Thoracic aorta (tissue), 2 donors: Measurements from ENCODE around the gene PRSS53. TPM values are rescaled to one million over a fixed set of nuclear protein-coding genes. Genes with fewer than 3 reads are reported as not detected.
"Not testable (repeated sequence)": the region's sequence is repeated elsewhere in the genome, so short reads cannot be mapped to it uniquely, and the experiment has no call there.

Experiments used
- ATAC-seq: fragments of 150-250 bp; one replicate; pipeline ENCODE4 v1.8.0; 2017; ENCODE audit warnings: low read depth; ENCODE audit not compliant: insufficient number of reproducible peaks, low FRiP score
- DNase-seq: peaks from one replicate; pipeline ENCODE4 v3.0.0-alpha.2; 2020; ENCODE audit warnings: low spot score
- H3K27ac ChIP-seq, 2 donors: fragments of 200-600 bp; sonication (generic); 1 replicate in 1 of 2; 2 replicates in 1 of 2; pipeline ENCODE4 v1.5.1; 2016; ENCODE audit warnings: mild to moderate bottlenecking in 2 of 2, moderate library complexity in 2 of 2
- H3K27me3 ChIP-seq: fragments of 200-600 bp; sonication (generic); replicated peaks from 2 replicates; pipeline ENCODE4 v1.6.0; 2016; ENCODE audit warnings: mild to moderate bottlenecking; ENCODE audit not compliant: insufficient read depth
- H3K36me3 ChIP-seq: fragments of 200-600 bp; sonication (generic); one replicate; pipeline ENCODE4 v1.5.1; 2016
- H3K4me1 ChIP-seq, 2 donors: fragments of 200-600 bp; sonication (generic); 1 replicate in 1 of 2; 2 replicates in 1 of 2; pipeline versions ENCODE4 v1.5.1 to v1.6.0; 2016; ENCODE audit warnings: low read depth in 2 of 2, mild to moderate bottlenecking in 1 of 2; ENCODE audit not compliant: control insufficient read depth in 1 of 2
- H3K4me3 ChIP-seq: fragments of 200-600 bp; sonication (generic); 2 replicates; pipeline ENCODE4 v1.5.1; 2016; ENCODE audit warnings: mild to moderate bottlenecking
- H3K9me3 ChIP-seq: fragments of 200-600 bp; sonication (generic); 2 replicates; pipeline ENCODE4 v1.5.1; 2016
- CTCF ChIP-seq: fragments of 200-600 bp; sonication (generic); IDR thresholded peaks from one replicate; pipeline ENCODE4 v1.5.1; 2019; ENCODE audit warnings: antibody characterized with exemption
- total RNA-seq, 2 donors: library from RNA; depleted of rRNA; stranded (reverse); fragments of >200 nt; gene quantifications; one replicate each; pipeline versions ENCODE4 v1.1.0 to v1.2.3, GENCODE V29; 2016

Gene PRSS53
- total RNA-seq, 2 donors from 2014 or later: 10.6 to 13.7 TPM

- Histone ChIP-seq H3K27me3 (no peaks in the 10 kb centered on the region), H3K27ac (no peak overlapping the region), H3K4me3 (no peak overlapping the region), H3K4me1 (peaks cover 13 to 17% of the 10 kb centered on the region in 2 donors), H3K9me3 (no peaks in the 10 kb centered on the region), H3K36me3 (peaks cover 23% of the 10 kb centered on the region)
- DNase-seq (no peak), ATAC-seq (no peak)
- no peak for TF ChIP-seq CTCF
These were observed 18.0 kb upstream of the PRSS53 start for GRCh38 chr16:31106509-31107464.

GRCh38 chr16:31105677-31106213 is 17.0 kb upstream of the PRSS53 start:
- ATAC-seq: peak; percentile 72
- H3K9me3 ChIP-seq: no peaks in the 10 kb centered on the region
- H3K27me3 ChIP-seq: no peaks in the 10 kb centered on the region
- peak overlapping the region in 1 of 2 donors; percentile 47 for H3K27ac ChIP-seq
- peaks cover 12% of the 10 kb centered on the region for H3K36me3 ChIP-seq
- DNase-seq: peak; percentile 53
- peak overlapping the region; percentile 67 for H3K4me3 ChIP-seq
- TF ChIP-seq CTCF: peak; percentile 84
- peaks cover 13 to 17% of the 10 kb centered on the region in 2 donors for H3K4me1 ChIP-seq

GRCh38 chr16:31100876-31101641 is 12.3 kb upstream of the PRSS53 start:
- not testable (repeated sequence) for H3K36me3 ChIP-seq, ATAC-seq, H3K4me3 ChIP-seq, H3K4me1 ChIP-seq, H3K27ac ChIP-seq, H3K9me3 ChIP-seq, H3K27me3 ChIP-seq, DNase-seq

- no peak for DNase-seq
- no peak overlapping the region for H3K4me3 ChIP-seq
- no peaks in the 10 kb centered on the region for H3K27me3 ChIP-seq
- H3K4me1 ChIP-seq: peaks cover 0 to 3% of the 10 kb centered on the region in 2 donors
- no peak overlapping the region for H3K27ac ChIP-seq
- H3K9me3 ChIP-seq: no peaks in the 10 kb centered on the region
- H3K36me3 ChIP-seq: no peaks in the 10 kb centered on the region
- no peak for TF ChIP-seq CTCF
- ATAC-seq: no peak
These were observed 11.3 kb upstream of the PRSS53 start for GRCh38 chr16:31099860-31100638.

GRCh38 chr16:31094424-31095120 is 5.8 kb upstream of the PRSS53 start, which contains the start of gene VKORC1:
Gene VKORC1, minus strand, starts transcription at chr16:31094797. Its CDS starts 68 bp downstream, at chr16:31094729.
- Histone ChIP-seq H3K9me3 (no peaks in the 10 kb centered on the region), H3K36me3 (peaks cover 11% of the 10 kb centered on the region), H3K27me3 (no peaks in the 10 kb centered on the region), H3K27ac (peak within 1 kb of the TSS; percentile 67 to 76), H3K4me3 (peak within 1 kb of the TSS; percentile 86), H3K4me1 (peaks cover 0 to 4% of the 10 kb centered on the region in 2 donors)
- TF ChIP-seq CTCF: no peak
- peak; percentile 74 for ATAC-seq
- DNase-seq: peak; percentile 85
